Gastrocnemius medialis (tissue), 4 donors: ENCODE data around the gene TNIK.

Source experiments
- CTCF ChIP-seq, 5 experiments: fragments of 450-650 bp in 3 of 5; fragments of 200-600 bp in 2 of 5; sonication (generic) in 2 of 5; IDR thresholded peaks in 4 of 5; conservative IDR thresholded peaks in 1 of 5; 1 replicate in 4 of 5; 2 replicates in 1 of 5; pipeline ENCODE4 v1.5.1; 2016 to 2019; ENCODE audit warnings: antibody characterized with exemption in 5 of 5, mild to moderate bottlenecking in 3 of 5, moderate library complexity in 3 of 5
- POLR2A ChIP-seq, 2 donors: fragments of 450-650 bp; IDR thresholded peaks; one replicate each; pipeline ENCODE4 v1.6.1; 2017; ENCODE audit warnings: antibody characterized with exemption in 2 of 2, mild to moderate bottlenecking in 2 of 2, moderate library complexity in 2 of 2

DNA sequence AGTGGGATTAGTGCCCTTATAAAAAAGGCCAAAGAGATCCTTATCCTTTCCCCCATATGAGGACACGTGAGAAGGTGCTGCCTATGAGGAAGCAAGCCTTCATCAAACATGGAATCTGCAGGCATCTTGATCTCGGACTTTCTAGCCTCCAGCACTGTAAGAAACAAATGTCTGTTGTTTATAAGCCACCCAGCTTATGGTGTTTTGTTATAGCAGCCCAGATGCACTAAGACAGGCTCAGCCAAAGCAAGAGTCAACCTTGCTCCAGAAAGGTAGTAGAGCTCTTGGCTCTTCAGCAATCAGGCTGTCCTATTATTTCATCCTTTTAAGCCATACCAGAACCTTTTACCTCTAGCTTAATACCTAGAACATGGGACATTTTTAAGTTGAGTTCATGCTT, 12.3 kb upstream of the TNIK start:
- TF ChIP-seq CTCF (IDR thresholded peaks at IDR 0.05 in 4 of 5, conservative IDR thresholded peaks at IDR 0.05 in 1 of 5) (no peak), POLR2A (IDR thresholded peaks at IDR 0.05) (no peak)
